GM21515 (cell line): ENCODE data around the gene NOL3.

Experiments
- ATAC-seq: cut with Tn5 transposase; IDR thresholded peaks from one replicate; pipeline ENCODE4 v1.9.1; 2021; ENCODE audit not compliant: unreplicated experiment

The NOL3 gene

GRCh38 chr16:67204076-67204475, 33.7 kb downstream of the NOL3 start:
- no peak for ATAC-seq

GRCh38 chr16:67206129-67206837, 35.9 kb downstream of the NOL3 start:
- no peak for ATAC-seq

DNA sequence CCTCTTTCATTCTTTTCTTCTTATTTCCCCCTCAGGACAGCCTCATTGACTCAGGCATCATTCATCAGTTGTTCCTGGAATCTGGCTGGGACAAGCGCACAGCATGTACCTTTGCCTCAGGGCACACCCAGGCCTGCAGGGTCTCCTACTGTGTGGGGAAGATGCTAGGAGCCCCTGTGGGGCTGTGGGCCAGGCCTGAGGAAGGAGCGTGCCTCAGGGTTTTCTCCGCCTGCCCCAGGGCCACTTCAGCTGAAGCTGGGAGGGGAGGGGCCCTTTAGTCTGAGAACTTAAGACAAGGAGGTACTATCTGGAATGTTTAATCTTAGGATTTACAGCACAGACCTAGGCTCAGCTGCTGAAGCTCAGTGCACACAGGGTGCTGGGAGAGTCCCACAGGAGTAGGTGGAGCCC, 36.5 kb downstream of the NOL3 start:
- no peak for ATAC-seq

DNA sequence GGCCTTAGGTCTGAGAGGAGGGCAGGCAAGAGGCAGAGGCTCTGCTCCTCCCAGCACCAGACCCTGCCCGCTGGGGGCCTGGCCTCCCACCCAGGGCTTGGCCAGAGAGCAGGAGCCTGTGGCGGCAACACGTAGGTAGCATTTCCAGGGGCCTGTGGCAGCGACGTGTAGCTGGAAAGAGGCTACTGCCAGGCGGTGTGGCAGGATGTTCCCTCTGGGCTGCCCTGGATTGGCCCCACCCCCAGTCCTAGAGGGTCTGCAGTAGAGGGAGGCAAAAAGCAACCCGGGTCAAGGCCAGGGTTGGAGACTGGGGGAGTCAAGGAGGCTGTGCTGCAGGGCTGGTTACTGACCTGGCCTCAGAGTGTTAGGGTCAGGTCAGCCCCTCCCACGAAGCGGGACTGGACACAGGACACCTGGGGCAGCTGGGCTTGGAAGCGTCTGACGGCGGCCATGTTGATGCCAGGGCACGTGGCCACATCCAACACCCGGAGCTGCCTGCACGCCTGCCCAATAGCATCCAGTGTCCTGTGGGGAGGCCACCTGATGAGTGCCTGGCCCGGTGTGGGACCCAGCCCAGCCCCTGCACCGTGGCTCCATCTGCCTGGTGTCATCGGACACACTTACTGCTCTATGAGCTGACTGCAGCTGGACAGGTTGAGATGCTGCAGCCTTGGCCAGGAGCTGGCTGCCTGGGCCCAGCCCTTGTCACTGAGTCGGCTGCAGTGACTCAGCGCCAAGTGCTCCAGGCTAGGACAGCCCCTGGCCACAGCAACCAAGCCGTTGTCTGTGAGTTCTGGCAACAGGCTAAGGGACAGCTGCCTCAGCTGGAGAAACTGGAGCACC, 37.1 kb downstream of the NOL3 start:
- no peak for ATAC-seq

DNA sequence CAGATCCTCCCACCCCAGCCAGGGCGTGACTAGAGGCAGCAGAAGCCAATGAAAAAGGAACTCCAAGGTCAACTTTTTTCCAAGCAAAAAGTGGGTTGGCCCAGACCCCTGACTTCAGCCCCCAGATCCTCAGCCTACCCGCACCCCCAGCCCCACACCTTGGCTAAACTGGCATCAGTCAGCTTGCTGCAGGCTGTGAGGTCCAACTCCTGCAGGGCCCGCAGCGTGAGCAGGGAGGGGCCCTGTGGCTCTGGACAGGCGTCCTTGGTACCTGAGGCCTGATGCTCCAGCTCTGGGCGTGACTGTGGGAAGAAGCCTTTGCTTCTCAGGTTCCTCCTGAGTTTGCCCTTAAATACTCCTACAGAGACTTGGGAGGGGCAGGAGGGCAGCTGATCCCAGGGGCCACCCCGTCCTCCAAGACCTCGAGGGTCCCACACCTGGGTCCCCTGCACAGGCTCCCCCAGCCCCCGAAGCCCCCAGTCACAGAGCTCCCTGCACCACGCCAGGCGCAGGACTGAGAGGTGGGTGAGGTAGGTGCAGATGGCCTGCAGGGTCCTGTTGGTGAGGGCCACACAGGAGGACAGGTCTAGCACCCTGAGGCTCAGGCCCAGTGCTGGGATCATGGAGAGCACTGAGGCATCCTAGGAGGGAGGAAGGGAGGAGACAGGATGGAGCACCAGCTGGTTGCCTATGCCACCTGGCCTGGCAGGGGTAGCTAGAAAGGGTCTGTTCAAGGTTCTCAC, 38.0 kb downstream of the NOL3 start:
- no peak for ATAC-seq

DNA sequence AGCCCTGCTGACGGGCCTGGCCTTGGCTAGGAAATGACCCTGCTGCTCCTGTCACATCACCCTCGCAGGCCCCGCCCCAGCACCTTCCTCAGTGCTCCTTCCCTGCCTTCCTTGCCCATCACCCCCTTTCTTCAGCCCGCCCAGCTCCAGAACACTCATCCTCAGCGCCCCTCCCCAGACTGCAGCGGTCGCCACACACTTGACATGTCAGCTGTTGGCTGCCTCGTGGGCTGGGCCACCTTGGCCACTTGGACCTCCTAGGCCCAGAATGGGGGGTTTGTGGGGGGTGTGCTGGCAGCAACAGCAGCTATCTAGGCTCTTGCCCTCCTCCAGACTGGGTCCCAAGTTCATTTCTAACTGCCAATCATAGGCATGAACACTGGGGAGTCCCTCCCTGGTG, 39.2 kb downstream of the NOL3 start:
- ATAC-seq, result no peak

- ATAC-seq, result no peak
Observed at GRCh38 chr16:67210069-67210937, 40.0 kb downstream of the NOL3 start.

- ATAC-seq, result no peak
Observed at GRCh38 chr16:67211674-67212073, 41.3 kb downstream of the NOL3 start.

GRCh38 chr16:67212766-67213165, 42.4 kb downstream of the NOL3 start:
- no peak for ATAC-seq

DNA sequence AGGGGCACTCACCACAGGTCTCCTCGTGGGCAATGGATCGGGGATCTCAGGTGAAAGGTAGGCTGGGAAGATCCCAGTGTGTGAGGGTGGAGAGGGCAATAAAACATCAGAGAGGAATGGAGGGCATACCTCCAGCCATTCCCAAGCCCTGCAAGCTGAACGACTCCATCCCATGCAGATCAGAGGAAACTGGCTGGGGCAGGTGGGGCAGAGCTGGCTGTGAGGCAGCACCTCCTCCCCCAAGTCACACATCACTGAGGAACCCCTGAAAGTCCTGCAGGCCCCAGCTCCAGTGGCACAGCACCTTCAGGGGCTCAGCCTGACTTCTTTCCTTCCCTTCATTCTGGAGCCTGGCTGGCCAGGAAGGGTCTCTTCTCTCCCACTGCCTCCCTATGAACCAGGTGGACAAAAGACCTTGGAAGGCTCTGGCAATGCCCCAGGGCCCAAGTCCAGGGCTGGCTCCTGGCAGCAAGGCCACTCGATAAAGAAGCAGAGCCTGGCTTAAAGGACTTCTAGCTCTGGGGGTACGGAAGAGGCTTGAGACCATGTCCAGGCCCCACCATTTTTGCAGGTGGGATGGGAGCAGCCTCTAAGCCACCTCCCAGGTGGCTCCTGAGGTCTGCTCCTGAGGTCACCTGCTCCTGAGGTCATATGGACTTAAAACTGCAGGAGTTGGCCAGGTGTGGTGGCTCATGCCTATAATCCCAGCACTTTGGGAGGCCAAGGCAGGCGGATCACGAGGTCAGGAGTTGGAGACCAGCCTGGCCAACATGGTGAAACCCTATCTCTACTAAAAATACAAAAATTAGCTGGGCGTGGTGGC, 43.1 kb downstream of the NOL3 start:
- ATAC-seq, result no peak

DNA sequence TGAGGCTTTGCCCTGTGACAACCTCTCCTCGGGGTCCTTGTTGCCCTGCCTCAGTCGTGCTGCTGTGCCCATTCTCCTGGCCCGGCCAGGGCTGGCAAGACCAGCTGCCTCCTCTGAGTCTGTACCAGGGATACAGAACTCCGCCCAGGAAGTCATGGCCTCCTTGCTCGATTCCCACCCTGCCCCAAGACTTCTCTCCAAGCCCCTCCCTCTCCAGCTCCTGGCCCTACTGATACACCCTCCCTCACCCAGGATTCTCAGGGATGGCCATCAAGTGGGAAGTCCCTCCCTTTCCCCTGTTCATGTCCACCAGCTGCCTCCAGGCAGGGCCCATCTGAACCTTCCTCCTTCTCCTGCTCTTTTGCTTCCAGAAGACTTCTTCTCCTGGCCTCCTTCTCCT, 45.4 kb downstream of the NOL3 start:
- no peak for ATAC-seq

DNA sequence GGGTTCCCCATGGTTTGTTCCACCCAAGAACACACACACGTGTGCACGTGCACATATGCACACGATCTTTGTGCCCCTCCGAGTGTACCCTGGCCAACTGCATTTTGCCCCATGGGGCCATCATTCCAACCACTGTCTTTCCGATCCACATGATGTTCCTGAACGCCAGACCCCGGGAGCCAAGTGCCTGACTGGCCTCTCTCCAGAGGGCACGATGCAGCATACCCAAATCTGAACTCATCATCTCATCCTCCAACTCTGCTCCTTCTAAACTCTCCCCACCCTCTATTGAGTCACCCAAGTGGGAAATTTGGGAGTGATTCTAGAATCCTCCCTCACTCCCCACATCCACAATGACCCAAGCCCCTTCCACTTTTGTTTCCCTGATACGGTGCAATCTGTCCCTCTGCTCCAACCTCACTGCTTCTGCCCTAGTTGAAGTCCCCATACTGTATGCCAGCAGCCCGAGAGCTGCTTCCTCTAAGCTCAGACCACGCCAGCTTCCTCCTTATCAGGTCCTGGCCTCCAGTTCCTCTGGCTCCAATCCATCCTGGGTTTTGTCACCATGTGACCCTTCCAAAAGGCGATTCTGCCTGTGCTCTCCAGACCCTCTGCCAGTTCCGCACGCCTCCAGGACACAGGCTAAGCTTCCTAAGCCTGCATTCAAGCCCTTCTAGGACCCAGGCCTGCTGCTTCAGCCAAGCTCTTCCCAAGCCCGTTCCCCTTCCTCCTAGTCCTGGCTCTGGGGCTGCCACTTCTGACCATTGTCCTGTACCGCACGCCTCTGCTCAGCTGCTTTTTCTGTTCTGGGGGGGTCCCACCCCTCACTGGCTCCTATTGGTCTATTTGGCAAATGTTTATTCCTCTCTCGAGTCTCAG, 46.5 kb downstream of the NOL3 start:
- ATAC-seq, result no peak

DNA sequence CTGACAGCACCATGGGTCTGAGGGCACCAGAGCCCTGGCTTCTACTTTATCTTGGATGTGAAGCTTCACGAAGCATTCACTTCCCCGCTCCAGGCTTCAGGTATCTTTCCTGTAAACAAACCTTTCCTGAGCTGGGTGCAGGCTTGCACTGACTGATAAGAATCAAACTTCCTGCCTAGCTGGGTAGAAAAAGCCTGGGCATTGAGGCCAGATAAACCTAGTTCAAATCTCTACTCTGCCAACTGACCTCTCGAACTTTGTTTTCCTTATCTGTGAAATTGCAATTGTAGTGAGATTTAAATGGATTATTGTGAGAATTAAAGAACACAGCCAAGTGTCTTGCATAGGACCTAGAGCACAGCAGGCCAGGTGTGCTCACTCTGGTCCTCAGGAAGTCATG, 53.7 kb downstream of the NOL3 start:
- ATAC-seq, result no peak
